ENCODE measurements around the gene FYCO1.
"Not testable (repeated sequence)": the region's sequence is repeated elsewhere in the genome, so short reads cannot be mapped to it uniquely, and the experiment has no call there.

The FYCO1 gene

GRCh38 chr3:46008058-46008457, 12.4 kb upstream of the FYCO1 start:
- no peak for DNase-seq

DNA sequence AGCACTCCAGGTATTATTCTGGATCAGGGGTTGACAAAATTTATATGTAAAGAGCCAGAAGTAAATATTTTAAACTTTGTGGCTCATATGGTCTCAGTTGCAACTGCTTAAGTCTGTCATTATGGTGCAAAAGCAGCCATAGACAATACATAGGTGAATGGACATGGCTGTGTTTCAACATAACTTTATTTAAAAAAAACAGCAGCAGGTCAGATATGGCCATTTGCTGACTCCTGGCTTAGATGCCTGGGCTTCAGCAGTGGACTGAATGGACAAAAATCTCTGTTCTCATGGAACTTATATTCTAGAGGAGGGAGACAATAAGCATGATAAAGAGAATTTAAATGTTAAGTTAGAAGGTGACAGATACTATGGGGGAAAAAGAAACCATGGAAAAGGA, 11.7 kb upstream of the FYCO1 start:
- no peak for DNase-seq

GRCh38 chr3:46006238-46007032, 10.8 kb upstream of the FYCO1 start:
- peak; percentile 39 for DNase-seq

DNA sequence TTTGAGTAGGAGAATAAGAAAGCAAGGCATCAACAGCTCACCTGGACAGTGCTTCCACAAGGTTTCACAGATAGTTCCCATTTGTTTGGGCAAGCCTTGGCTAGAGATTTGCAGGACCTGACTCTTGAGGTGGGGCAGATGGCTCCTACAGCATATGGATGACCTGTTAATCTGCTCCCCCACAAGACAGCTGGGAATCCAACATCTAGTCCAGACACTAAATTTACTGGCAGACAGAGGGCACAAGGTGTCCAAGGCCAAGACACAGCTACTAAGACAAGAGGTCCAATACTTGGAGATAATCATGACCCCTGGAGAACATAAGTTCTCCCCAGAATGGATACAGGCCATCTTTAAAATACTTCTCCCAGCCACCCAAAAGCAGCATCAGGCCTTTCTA, 8.1 kb upstream of the FYCO1 start:
- not testable (repeated sequence) for DNase-seq

DNA sequence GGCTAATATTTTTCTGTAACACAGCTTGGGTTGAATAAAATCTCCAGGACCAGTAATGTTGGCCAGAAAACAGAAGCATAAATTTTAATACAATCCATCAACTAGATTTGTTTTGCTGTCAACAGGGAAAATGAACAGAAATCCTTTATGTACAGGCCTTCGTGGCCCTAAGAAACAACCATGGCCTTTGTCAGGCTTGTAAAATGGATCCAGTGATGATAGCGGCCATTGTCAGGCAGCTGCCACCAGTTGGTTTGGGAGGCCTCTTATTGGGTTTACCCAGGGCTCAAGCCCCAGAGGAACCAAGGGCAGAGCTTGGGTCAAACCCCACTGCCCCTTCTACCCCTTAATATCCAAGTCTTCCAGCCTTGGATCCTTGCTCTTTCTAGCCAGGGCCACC, 5.6 kb upstream of the FYCO1 start:
- no peak for DNase-seq

GRCh38 chr3:45997942-45998341, 2.3 kb upstream of the FYCO1 start:
- no peak for DNase-seq

GRCh38 chr3:45997499-45997898, 1.9 kb upstream of the FYCO1 start:
- DNase-seq: not testable (repeated sequence)

- DNase-seq: no peak
These were observed 997 bp downstream of the FYCO1 start for GRCh38 chr3:45994419-45995235.

- no peak for DNase-seq
These were observed 2.1 kb downstream of the FYCO1 start for GRCh38 chr3:45993421-45994027.

DNA sequence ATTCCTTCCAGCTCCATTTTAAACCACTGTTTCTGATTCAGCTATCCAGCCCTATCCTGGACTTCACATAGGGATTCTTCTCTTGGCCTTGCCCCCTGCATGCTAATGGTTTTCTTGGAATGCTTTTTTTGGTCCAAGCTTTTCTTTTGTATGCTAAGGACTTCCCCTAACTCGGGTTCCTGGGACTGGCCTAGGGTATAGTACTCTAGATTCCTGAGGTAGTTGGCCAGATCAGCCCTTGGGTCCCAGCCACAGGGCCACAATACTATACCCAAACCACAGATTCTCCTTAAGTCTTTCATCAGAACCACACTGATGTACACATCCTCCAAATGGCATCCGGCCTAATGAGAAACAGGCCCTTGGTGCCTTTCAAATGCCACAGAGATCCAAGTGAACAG, 2.8 kb downstream of the FYCO1 start:
- DNase-seq: peak; percentile 6

- no peak for DNase-seq
These were observed 3.4 kb downstream of the FYCO1 start for GRCh38 chr3:45992133-45992729.

- no peak for DNase-seq
These were observed 4.3 kb downstream of the FYCO1 start for GRCh38 chr3:45991341-45991740.

DNA sequence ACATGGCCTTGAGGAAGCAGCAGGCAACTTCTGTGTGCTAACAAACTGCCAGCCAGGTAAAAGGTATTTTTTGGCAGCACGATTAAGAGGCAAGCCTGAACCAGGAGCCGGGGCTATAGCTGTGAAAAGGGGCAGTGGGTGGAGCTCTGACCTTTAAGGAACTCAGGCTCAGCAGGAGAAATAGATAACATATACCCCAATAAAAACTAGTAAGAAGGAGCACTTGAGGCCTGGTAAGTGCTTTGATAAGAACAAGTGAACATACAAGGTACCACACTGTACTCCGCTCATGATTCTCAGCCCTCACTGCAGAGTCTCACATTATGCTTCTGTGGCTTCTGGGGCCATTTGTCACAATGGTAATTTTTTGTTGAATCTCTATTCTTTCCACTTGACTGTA, 5.4 kb downstream of the FYCO1 start:
- no peak for DNase-seq

- peak; percentile 76 for DNase-seq
These were observed 6.8 kb downstream of the FYCO1 start for GRCh38 chr3:45988804-45989203.

DNA sequence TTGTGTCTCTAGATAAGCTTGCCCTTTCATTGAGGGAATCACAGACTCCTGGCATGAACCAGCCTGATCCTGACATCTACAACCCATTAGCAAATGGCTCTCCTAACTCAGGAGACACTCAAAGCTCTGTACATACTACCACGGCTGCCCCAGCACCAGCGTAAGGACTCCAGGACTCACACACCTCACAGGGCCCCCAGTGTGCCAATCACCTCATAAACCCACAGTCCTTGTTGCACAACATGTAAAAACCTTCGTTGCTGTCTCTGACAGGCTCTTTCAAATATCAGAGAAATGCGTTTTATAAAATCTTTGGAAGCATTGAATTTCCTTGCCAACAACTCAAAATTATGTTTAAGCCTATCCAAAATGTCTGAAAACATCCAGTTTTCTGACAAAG, 7.3 kb downstream of the FYCO1 start:
- DNase-seq: no peak

DNA sequence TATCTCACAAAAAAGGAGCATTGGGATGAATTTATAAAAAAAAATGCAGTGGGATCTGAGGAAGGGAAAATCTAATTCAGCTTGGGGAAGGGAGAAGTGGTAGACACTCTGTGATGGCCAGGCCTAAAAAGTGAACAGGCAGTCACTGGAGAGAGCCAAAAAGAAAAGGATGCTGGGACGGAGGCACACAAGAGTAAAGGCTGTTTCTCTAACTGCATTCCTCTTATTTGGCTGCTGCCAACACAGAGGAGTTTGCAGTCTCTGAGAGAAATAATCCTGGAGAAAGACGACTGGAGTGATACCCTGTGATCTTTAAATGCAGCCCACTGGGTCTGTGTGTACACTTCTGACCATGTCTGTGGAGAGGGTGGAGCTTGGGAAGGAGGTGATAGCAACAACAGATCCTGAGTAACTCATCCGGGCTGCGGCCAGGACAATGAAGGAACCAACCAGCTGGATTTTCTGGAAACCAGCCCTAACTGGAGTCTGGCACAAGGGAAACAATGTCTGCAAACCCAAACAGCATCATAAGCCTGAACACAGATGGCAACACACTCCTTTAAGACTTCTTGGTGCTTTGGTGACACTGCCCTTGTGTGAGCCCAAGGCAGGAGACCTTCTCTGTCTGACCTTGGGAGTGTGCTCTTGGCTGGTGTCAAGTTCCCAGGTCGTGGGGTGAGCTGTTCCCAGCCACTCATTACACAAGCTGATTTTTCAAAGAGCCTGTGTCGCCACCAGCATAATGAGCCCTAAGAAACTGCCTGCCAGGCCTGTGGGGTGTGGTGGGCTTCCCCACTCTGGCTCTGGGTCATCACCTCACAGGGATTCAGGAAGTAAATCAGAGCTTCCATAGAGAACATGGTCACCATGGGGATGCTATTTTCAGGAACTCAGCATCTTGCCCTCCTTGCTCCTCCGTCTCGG, 8.0 kb downstream of the FYCO1 start:
- DNase-seq: no peak

DNA sequence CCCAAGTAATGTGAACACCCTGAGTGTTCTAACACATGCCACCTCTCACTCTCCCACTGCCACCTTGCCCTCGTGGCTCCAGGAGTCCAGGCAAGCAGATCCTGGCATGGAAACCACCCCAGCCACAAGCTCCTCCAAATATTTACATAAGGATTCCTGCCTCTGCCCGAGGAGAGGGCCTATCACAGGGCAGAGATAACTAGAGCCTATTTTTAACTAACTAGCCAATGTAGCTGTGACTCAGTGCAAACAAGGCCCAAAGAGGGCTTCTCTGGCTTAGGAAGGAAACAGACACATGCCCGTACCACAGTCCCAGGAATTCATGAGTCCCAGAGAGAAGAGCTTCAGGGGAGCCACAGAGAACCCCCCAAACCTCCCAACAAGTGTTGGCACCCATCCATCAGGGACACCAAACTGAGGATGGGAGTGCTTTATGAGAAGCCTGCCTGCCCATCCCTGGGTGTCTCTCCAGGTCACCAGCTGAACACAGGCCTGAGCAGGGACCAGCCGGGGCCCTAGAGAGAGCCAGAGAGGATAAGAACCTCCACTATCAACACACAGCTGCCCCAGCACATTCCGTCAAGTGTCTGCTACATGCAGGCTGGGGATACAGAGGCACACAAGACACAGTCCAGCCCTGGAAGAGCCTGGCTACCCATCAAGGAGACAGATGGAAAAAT, 9.2 kb downstream of the FYCO1 start:
- peak; percentile 25 for DNase-seq

DNA sequence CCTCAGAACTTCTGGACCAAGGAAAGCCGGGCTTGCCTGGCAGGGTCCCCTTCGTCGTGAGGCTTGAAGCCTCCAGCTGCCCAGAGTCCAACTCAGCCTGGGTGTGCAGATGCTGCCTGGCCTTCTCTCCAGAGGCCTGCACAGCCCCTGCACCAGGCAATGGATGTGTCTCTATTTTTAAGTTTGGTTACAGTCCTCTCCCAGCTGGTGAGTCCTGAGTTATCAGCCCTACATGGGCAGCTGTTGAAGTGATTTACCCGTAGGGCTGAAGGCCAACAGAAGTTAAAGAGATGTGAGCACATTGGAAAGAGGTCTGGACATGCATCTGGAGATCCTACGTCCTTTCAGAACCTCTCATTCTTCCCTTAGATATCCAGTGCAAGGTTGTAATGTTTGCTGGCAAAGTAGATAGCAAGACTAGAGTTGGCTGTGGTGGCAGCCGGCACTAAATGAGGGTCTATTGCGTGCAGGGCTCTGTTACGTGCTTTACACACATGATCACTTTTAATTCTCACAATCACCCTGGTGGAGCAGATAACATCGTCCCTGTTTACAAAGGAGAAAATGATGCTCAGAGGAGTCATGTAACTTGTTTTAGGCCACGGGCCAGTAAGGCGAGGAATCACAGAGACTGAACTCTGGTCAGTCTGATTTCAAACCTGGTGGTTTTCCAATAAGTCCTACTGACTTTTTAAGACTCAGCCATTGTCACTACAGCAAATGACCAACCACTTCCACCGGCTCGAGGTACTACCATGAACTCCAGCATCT, 9.9 kb downstream of the FYCO1 start:
- DNase-seq: no peak

DNA sequence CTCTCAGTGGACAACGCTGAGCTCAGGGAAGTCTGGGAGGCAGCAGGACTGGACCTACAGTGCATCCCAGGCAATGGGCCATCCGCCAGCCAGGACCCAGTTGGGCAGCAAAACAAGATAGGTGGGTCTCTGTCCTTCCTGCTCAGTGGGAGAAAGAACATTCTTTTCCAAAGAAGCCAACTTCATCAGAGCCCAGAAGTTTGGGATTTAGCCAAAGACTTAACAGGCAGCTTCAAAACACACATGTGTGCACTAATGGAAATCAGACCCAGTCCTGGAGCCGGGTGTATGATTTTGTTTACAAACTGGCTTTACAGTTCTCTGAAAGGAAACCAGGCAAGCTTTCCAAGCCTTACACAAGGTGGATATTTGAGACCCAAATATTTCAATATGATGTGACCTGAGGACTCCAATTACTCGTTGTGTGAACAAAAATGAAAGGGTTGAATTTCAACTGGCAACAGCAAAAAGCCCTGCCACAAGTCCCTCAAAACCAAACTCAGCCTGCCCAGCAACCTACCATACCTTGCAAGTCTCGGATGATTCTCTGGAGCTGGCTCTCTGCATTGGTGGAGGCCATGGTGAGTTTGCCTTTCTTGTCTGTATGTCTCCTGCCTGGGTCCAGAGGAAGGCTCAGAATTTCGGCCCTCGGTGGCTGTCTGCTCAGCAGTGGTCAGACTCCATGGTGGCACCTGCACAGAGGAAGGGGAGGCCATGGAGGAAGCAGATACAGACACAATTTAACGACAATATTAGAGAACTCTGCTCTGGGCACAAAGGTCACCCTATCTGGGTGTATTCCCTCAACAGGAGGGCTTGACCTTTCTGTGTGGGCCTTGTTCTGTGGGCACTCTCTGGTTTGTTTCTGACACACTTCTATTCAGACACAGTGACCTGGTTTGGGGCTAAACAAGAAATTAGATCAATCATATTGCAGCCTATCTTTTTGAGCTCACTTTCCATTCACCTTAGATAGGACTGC, 11.0 kb downstream of the FYCO1 start:
- no peak for DNase-seq

DNA sequence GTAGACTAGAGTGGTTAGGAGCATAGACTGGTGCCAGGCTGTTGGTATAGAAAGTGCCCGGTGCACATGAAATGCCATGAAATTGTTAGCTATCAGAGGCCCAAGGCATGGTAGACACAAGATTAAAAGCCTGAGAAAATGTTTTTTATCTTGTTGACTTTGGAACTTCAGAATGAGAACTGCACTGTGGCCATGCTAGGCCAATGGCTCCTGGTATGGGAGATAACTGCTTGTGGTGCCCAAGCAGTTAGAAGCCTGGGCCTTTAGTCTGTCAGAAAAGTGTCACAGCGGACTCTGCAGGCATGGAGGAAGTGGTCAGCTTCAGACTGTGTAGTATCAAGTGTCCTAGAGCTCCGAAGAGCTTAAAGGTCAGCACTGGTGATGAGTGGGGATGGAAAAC, 11.9 kb downstream of the FYCO1 start:
- no peak for DNase-seq

Data from amniotic stem cell (primary cell).